HG03354 (cell line): ENCODE data around the gene GBE1.
A peak's percentile ranks its signal among the peaks of the same experiment; 100 is the strongest.

ENCODE experiments used
- ATAC-seq: cut with Tn5 transposase; IDR thresholded peaks from one replicate; pipeline ENCODE4 v1.9.1; 2021; ENCODE audit warnings: mild to moderate bottlenecking; ENCODE audit not compliant: unreplicated experiment, poor library complexity, severe bottlenecking

Gene GBE1

DNA sequence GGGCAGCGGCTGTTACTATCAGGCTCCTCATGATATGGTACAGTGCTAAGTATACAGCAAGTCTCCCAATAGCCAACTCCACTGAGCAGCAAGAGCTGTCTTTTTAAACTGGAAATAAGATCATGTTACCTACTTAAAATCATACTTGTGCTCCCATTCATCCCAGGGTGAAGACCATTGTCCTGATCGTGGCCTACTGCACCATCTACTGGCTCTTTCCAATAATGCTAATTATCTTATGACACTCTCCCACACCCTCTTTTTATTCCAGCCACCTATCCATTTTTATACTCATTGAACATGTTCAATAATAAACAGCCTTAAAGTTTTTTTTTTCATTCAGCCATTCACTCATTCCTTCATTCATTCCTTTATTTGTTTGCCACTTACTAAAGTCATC is 117.7 kb downstream of the GBE1 start:
- peak; percentile 47 for ATAC-seq

DNA sequence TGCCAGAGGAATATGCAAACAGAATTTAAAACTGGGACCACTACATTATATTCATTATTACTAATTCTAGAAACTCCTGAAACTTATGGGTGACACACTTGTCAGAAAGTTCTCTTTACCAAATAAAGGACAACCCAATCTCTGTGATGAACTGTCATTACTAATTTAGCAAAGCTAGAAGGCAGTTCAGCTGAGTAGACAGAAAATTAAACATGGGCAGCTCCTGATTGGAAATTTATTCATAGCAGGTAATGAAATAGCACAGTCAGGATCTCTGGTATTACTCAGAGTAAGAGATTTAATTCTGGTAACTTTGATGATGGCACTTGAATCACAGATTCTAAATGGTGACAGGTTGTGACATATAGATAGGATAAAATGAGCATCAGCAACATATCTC is 123.0 kb downstream of the GBE1 start:
- ATAC-seq: no peak

DNA sequence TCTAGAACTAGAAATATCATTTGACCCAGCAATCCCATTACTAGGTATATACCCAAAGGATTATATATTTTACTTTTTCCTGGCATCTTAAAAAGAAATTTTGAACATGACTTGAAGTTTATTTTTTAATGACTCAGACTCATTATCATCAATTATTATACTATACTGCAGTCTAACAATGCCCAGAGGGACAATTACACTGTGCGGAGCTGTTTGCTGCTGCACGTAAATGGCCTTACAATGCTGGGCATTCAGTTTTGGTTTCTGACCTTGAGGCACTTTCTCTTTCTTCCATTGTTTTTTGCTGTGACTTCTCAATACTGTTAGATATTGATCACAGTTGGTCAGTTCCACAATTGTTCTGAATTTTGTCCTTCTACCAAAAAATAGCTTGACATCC is 128.8 kb downstream of the GBE1 start:
- no peak for ATAC-seq

DNA sequence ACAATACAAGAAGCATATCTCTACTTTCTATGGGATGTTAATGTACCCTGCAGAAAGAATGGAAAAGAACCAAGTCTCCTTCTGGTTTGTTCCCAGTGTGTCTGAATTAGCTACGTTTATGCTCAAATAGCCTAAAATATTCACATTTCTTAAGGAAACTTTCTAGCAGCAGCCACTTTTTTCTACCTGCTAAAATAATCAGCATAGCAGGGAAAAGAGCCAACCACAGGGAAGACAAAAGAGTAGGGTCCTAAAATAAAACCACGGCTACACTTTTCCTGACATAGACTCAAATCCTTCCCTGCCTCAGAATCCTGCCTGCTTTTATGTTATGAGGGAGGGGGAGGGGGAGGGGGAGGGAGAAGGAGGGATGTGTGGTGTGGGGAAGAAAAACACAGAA is 136.7 kb downstream of the GBE1 start:
- no peak for ATAC-seq

DNA sequence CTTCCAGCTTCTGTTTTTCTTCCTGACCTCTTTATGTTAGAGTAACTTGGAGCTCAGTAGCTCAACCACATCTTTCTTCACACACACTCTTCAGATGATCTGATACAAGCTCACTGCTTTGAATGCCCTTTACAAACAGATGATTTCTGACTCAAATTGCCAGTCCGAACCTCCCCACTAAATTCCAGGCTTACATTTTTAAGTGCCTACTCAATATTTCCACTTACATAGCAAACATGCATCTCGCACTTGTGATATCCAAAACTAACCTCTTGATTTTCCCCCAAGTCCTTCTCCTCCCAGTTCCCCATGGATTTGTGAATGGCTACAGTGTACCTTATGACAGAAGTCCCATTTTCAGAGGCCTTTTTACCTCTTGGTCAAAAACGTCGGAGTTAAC is 139.1 kb downstream of the GBE1 start:
- no peak for ATAC-seq

DNA sequence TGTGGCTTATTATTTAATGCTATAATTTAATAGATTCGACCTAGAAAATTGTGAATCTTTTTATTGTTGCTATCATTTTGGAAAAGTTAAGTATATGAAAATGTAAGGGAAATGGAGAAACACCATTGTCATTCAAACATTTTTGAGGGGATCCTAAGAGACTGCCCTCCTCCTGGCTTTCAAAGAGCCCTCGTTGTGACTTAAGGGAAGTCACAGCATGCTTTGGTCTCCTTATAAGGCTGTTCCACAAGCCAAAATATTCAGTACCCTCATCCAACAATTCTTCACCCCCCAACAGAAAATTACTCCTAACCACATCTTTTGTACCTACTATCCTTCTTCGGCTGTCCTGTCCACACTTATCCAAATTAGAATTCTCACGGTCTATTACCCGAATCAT is 140.2 kb downstream of the GBE1 start:
- no peak for ATAC-seq

DNA sequence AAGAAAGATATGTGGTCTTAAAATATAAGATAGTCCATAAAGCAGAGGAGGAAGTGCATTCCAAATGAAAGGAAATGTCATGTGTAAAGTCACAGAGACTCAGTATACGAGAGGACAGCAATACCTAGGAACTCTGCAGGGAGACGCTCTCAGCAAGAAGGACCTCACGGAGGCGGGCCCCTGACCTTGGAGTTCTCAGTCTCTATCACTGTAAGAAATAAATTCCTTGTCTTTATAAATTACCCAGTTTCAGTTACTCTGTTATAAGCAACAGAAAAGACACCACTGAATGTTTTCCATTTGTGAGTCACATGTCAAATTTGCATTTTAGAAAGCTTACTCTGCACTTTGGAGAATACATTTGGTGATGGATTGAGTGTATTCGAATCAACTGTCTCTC is 140.6 kb downstream of the GBE1 start:
- no peak for ATAC-seq

DNA sequence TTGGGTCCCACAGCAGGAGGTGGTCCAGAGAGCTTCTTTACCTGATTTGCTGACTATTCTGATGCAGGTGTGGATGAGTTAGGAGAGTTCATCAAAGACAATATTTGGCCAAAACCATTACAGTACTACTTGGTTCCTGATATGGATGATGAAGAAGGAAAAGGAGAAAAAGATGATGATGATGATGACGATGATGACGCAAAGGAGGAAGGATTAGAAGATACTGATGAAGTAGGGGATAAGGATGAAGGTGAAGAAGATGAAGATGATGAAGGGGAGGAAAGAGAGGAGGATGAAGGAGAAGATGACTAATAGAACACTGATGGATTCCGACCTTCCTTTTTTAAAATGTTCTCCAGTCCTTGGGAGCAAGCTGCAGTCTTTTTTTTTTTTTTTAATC is 148.7 kb downstream of the GBE1 start:
- ATAC-seq: no peak

DNA sequence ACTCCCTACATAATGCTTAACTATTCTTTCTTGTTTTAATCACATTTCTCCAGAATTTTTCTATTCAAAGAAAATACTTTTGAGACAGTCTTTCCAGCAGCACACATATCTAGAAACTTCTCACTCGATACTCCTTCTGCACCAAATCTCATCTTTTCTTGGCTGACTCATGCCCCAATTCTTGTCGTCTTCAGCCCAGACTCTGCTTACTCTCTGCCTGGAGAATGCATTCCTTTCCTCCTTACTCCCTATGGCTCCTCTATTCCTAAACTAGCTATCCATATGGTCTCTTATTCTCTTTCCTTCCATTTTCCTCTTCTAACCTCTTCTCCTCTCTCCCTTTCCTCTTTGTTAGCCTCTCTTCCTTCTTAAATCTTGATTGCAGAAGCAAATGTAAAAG is 158.7 kb downstream of the GBE1 start:
- no peak for ATAC-seq

DNA sequence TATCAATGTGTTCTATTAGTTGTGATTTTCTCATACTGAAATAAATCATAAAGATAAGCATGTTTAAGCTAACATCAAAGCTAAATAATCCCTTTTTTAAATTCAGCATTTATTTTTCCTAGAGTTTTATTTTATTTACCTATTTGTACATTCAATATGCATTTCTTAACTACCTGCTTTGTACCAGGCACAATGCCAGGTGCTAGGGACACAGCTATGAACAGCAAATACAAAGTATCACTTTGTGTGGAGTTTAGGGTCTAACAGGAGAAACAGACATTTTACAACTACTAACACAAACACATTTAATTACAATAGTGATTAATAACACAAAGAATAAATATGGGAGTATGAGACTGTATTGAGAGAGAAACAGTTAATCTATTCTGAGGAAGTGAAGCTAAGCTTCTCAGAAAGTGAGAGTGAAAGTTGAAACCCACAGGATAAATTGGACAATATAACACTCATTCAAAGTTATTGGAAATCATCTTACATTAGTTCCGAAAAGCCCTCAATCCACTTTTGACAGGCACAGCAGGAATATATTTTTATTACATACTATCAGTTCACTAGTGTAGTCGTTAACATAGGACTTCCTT is 159.6 kb downstream of the GBE1 start:
- no peak for ATAC-seq

DNA sequence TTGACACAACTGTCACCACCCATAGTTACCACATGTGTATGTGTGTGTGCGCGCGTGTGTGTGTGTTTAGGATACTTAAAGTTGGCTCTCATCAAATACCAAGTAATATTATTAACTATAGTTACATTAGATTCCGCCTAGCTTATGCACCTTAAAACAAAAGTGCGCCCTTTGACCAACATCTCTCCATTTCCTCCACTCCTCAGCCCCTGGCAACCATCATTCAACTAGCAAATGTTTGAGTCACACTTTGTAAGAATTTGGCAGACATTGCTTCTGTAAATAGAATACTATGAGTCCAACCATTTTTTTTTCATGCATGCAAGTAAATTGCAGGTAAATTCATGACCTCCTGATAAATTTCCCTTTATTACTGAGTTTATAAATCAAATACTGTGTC is 169.3 kb downstream of the GBE1 start:
- ATAC-seq: no peak

DNA sequence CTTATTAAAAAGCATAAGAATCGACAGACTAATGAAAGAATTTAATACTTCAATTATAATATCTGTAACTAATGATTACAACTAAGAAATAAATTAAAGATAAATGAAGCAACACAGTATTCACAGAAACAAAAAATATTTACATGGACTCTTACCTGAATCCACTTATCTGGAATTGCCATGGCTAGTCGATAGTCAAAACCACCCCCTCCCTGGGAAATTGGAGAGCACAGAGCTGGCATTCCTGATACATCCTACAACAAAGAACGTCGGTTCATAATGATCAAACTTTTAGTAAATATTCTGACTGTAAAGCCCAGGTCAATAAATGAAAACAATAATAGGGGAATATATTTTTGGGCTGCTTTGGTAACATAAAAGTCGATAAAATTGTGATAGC is 175.5 kb downstream of the GBE1 start:
- no peak for ATAC-seq

DNA sequence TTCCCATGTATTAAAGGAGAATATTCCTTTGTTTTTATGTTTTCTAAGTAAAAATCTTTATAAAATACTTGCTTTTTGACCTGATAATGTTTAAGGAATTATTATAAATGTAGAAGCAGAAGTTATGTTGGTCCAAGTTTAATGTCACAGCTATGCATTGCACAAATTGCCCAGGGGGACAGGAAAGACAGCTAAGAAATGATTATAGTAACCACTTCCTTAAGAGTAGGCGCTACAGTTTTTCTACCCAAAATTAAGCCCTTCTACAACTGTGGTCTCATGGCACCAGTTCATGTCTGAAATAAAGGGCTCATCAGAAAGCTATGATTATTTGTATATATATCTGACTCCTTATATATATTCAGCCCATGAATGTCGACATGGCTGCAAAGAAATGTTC is 176.4 kb downstream of the GBE1 start:
- ATAC-seq: no peak

DNA sequence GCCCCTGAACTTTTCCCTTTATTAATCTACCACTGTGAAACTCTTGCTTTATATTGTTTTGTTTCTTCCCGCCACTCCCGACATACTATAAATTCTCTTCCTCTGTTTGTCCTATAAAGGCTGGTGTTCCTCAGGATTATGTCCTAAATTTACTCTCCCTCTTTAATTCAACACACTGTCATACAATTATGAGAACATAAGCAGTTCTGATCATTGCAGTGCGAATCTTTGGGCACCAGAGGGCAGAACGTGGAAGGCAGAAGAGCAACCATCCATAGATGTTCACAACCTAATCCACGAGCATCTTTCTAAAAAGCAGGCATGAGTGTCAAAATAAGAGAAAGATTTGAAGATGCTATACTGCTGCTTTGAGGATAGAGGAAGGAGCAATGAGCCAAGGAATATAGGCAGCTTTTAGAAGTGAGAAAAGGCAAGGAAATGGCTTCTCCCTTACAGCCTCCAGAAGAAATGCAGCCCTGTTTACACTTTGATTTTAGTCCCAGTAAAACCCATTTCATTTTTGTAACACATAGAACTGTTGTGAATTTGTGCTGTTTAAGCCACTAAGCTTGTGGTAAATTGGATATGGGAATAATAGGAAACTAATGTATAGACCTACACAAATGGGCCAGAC is 179.4 kb downstream of the GBE1 start:
- ATAC-seq: peak; percentile 90

DNA sequence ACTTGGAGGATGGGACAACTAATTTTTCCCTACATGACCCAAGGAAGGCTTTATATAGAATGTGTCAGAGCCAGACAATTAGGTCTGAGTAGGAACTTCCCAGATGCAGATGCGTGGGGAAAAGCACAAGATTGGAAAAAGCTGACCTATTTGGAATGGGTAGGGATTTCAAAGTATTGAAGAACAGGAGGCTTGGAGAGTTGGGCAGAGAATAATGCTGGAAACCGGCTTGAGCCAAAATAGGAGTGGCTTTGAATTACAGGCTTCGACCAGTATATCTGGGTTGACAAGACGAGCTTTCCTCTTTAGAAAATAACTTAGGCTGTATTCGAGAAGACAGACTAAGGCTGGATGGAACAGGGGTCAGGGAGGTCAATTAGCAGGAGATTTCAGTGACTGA is 181.1 kb downstream of the GBE1 start:
- no peak for ATAC-seq

DNA sequence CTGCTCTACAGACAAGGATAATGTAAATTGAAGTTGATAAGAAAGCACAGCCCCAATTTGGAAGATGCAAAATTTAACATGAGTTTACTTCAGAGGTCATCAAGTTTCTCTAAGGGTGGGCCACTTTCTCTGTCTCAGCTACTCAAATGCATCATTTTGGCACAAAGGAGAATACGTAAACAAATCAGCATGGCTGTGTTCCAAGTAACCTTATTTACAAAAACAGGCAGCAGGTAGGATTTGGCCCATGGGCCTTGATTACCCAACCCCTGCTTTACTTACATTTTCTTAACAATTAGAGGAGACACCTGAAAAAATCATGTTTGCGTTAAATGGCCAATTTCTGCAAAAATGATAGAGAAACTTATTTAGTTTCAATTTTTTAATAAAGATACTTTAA is 181.7 kb downstream of the GBE1 start:
- no peak for ATAC-seq

DNA sequence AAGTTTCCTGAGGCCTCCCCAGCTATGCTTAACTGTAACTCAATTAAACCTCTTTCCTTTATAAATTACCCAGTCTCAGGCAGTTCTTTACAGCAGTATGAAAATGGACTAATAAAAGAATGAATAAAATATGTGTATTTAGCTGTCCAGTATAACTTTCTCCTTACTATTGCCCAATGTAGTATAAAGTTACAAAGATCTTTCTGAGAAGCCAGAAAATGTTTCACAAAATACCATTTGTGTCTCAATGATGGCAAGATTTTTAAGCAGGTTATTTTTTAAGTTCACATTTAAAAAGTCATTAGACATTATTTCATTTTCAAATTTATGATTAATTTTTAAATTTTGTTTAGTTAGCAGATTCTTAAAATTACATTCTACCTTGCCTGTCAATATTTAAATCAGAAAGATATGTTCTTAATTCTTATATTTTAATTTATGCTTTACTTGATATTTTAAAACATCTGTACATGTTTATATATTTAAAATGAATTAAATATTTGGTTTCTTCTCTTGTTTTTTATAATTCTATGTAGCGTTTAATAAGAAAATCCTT is 189.2 kb downstream of the GBE1 start:
- no peak for ATAC-seq

DNA sequence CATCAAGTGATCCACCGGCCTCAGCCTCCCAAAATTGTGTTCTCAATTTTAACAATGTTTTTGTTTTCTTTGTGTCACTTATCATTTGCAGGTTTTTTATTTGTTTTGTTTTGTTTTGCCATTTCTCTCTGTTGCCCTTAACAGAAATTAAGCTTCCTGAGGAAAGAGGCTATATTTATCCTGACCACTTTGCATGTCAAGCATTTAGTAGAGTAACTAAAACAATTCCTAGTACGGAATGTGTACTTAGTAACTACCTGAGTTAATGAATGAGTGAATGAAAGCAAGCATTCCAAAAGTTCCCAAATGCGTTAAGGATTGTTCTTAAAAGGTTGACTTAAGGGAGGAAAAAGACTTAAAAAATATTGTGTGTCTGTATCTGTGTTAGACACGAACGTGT is 193.1 kb downstream of the GBE1 start:
- ATAC-seq: no peak

DNA sequence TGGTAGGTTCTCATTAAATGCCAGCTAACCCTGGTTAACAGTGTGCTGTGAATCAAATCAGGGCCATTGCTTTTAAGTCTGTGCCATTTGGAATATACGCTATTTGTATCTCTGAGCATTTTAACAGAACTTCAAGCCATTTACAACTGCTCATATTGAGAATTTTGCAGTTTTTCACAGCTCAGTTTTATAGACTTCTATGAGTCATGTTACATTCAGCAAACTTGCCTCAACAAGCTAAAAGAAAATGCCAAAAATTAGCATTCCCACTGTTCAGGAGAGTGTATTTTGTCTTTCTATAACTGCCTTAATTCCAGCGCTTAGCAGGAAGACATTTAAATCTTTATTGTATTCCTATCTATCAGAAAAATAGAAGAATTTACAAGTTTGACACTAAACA is 196.4 kb downstream of the GBE1 start:
- no peak for ATAC-seq

DNA sequence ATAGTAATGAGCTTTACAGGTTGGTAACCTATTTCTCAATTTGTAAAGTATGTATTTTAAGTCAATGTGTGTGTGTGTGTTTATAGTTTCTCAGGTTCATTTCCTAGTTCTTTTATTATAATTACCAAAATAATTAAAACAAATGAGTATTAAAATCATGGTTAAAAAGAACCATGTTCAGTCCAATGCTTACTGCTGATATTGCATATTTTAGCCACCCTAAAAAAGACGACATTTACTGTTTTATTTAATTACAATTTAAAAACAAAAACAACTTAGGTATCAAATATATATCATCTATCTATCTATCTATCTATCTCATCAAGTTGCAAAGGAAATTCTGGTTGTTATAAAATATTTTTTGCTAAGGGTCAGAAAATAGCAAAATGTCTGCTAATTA is 203.3 kb downstream of the GBE1 start:
- ATAC-seq: no peak

DNA sequence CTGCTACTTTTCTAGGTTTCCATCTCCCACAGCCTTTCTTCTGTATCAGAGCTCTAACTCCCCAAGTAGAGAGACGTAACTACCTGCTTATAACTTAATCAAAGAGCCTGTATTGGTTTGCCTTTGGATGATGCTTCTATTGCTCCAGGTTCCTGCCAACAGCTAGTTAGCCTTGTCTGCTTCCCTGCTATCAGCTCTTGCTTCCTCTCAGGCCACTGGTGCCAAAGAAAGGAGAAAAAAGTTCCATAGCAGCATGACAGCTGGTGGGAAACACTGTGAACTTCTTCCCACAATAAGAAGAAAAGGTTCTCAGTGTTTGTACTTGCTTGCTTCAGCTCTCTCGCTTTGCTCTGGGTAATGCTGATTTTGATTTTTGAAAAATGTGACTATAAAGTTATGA is 206.6 kb downstream of the GBE1 start:
- ATAC-seq: no peak

DNA sequence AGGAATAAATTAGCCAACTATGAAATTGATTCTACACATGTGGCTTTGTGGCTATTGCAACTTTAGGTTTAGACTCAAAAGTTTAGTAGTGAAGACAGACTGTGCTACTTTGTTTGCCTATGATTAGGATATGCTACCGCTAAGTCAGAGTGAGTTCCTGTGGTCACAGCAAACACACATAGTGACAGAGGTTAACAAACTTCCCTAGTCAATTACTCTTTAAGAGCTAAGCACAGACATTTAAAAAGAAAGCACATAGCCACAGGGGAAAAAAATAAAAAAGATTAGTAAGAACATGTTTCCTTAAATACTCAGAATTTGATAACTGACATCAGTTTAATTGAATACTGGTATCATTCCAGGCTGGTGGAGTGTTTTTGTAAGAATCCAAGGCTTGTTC is 207.1 kb downstream of the GBE1 start:
- peak; percentile 68 for ATAC-seq
